ENCODE measurements around the gene ICA1L.
A peak's percentile ranks its signal among the peaks of the same experiment; 100 is the strongest.

Gene ICA1L

GRCh38 chr2:202778217-202778616 lies 93.3 kb downstream of the ICA1L start:
- H3K27me3 Mint-ChIP-seq (ENCODE audit: low read depth), result no peaks in the 10 kb centered on the region
- no peaks in the 10 kb centered on the region for H3K9me3 Mint-ChIP-seq
- H3K36me3 Mint-ChIP-seq (ENCODE audit: low read depth), result peaks cover 7% of the 10 kb centered on the region

DNA sequence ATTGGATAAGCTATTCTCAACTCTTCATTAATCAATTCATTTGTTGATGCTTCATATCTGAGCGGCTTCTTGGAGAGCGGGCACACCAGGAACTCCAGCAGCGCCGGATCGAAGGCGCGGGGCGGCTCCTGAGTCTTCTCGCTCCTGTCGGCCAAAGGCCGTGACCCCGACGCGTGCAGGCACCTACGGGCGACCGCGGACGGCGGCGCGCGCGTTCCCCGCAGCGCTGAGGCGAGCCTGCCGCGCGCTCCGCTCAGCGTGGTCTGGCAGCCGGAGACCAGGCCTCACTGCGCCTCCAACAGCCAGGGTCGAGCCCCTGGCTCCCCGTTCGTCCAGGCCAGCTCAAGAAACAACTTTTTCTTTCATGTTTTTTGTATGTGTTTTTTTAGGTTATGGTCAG lies 97.5 kb downstream of the ICA1L start:
- H3K27me3 Mint-ChIP-seq (ENCODE audit: low read depth), result no peaks in the 10 kb centered on the region

More at GRCh38 chr2:202778217-202778616, 93.3 kb downstream of the ICA1L start:
- H3K4me3 Mint-ChIP-seq, result no peak overlapping the region
- H3K4me1 Mint-ChIP-seq (ENCODE audit: low read depth), result no peaks in the 10 kb centered on the region
- no peak overlapping the region for H3K27ac Mint-ChIP-seq

GRCh38 chr2:202773301-202773973 lies 98.1 kb downstream of the ICA1L start:
- Mint-ChIP-seq H3K9me3 (no peaks in the 10 kb centered on the region), H3K4me1 (ENCODE audit: low read depth) (no peaks in the 10 kb centered on the region), H3K4me3 (no peak overlapping the region), H3K27ac (no peak overlapping the region), H3K27me3 (ENCODE audit: low read depth) (no peaks in the 10 kb centered on the region), H3K36me3 (ENCODE audit: low read depth) (peaks cover 9% of the 10 kb centered on the region)

More for the DNA sequence above, 97.5 kb downstream of the ICA1L start:
- no peaks in the 10 kb centered on the region for H3K9me3 Mint-ChIP-seq
- no peak overlapping the region for H3K27ac Mint-ChIP-seq
- no peak overlapping the region for H3K4me3 Mint-ChIP-seq
- H3K36me3 Mint-ChIP-seq (ENCODE audit: low read depth), result peaks cover 9% of the 10 kb centered on the region
- H3K4me1 Mint-ChIP-seq (ENCODE audit: low read depth), result no peaks in the 10 kb centered on the region

GRCh38 chr2:202771741-202772460 lies 99.7 kb downstream of the ICA1L start:
- Mint-ChIP-seq H3K27ac (no peak overlapping the region), H3K36me3 (ENCODE audit: low read depth) (peaks cover 9% of the 10 kb centered on the region), H3K27me3 (ENCODE audit: low read depth) (no peaks in the 10 kb centered on the region), H3K9me3 (no peaks in the 10 kb centered on the region), H3K4me1 (ENCODE audit: low read depth) (no peaks in the 10 kb centered on the region), H3K4me3 (no peak overlapping the region)

- H3K9me3 Mint-ChIP-seq, result no peaks in the 10 kb centered on the region
- H3K27me3 Mint-ChIP-seq (ENCODE audit: low read depth), result no peaks in the 10 kb centered on the region
- H3K4me1 Mint-ChIP-seq (ENCODE audit: low read depth), result no peaks in the 10 kb centered on the region
- no peak overlapping the region for H3K27ac Mint-ChIP-seq
- no peak overlapping the region for H3K4me3 Mint-ChIP-seq
- H3K36me3 Mint-ChIP-seq (ENCODE audit: low read depth), result peaks cover 11% of the 10 kb centered on the region
Measured at GRCh38 chr2:202771336-202771735, 100.2 kb downstream of the ICA1L start.

DNA sequence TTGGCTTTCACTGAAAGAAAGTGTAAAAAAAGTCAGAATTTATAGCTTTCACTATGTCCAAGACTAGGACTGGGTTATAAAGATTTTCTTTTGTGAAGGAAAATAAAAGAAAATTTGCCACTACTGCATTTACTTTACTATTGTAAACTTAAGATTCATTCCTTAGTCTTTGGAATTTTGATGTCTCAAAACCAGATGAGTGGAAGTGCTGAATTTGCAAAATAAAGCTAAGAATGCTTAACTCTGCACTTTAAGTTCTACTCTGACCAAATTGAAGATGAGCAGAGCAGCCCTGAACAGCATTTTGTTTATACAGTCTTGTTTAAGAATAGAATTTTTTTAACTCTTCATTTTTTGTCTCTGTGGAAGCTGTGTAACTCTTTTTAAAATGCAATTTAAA lies 102.4 kb downstream of the ICA1L start:
- Mint-ChIP-seq H3K9me3 (no peaks in the 10 kb centered on the region), H3K27ac (no peak overlapping the region), H3K36me3 (ENCODE audit: low read depth) (peaks cover 12% of the 10 kb centered on the region), H3K27me3 (ENCODE audit: low read depth) (no peaks in the 10 kb centered on the region), H3K4me3 (no peak overlapping the region), H3K4me1 (ENCODE audit: low read depth) (no peaks in the 10 kb centered on the region)

DNA sequence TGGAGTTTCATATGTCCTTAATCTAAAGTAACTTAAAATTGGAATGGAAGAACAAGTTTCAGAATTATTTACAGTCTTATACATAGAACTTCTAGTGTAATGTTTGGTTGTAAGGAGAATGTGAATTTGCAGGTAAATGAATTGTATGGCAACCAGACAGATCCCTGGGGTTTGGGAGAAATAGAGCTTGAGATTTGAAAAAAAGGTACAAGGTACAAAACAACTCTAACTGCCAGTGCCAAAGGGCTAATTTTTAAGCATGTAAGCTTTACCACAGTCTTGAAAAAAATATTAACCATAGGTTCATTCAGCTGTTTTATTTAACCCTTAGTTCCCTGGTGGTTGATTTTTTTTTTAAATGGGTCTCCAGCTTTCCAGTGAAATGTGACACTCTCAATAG lies 103.3 kb downstream of the ICA1L start:
- H3K4me3 Mint-ChIP-seq, result no peak overlapping the region
- H3K4me1 Mint-ChIP-seq (ENCODE audit: low read depth), result peaks cover 4% of the 10 kb centered on the region
- H3K27ac Mint-ChIP-seq, result no peak overlapping the region
- no peaks in the 10 kb centered on the region for H3K9me3 Mint-ChIP-seq
- no peaks in the 10 kb centered on the region for H3K27me3 Mint-ChIP-seq (ENCODE audit: low read depth)
- H3K36me3 Mint-ChIP-seq (ENCODE audit: low read depth), result peaks cover 12% of the 10 kb centered on the region

DNA sequence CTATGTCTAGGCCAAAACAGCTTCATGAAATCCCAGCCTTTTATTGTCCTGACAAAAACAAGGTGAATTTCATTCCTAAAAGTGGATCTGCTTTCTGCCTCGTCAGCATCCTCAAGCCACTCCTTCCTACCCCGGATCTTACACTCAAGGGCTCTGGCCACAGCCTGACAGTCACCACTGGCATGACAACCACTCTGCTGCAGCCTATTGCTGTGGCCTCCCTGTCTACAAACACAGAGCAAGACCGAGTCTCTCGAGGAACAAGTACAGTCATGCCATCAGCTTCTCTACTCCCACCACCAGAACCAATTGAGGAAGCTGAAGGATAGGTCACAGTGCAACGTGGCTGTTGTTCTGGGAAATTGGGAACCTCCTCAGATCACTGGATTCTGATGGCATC lies 106.1 kb downstream of the ICA1L start:
- Mint-ChIP-seq H3K27ac (no peak overlapping the region), H3K4me1 (ENCODE audit: low read depth) (peaks cover 20% of the 10 kb centered on the region), H3K4me3 (no peak overlapping the region), H3K27me3 (ENCODE audit: low read depth) (no peaks in the 10 kb centered on the region), H3K36me3 (ENCODE audit: low read depth) (peaks cover 18% of the 10 kb centered on the region), H3K9me3 (no peaks in the 10 kb centered on the region)

DNA sequence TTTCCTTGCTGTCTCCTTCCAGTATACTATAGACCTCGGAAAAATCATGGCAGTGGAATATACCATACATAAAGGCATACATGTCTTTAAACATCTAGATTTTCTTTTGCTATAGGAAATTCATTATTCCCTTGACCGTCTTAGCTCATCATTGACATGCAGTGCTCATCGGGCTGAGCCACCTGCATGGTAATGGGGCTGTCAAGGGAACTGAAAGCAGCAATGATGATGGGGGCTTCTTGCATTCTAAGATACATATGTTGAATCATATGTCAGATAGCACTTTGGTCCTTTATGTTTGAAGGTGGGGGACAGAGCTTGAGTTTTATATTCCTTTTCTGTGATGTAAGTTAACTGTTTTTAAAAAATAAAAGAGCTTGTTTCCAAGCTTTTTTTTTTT lies 106.6 kb downstream of the ICA1L start:
- no peaks in the 10 kb centered on the region for H3K9me3 Mint-ChIP-seq
- H3K4me1 Mint-ChIP-seq (ENCODE audit: low read depth), result peaks cover 20% of the 10 kb centered on the region
- H3K27ac Mint-ChIP-seq, result no peak overlapping the region
- no peaks in the 10 kb centered on the region for H3K27me3 Mint-ChIP-seq (ENCODE audit: low read depth)
- no peak overlapping the region for H3K4me3 Mint-ChIP-seq
- H3K36me3 Mint-ChIP-seq (ENCODE audit: low read depth), result peaks cover 20% of the 10 kb centered on the region

GRCh38 chr2:202763916-202764315 lies 107.7 kb downstream of the ICA1L start:
- Mint-ChIP-seq H3K9me3 (no peaks in the 10 kb centered on the region), H3K4me3 (no peak overlapping the region), H3K4me1 (ENCODE audit: low read depth) (peaks cover 20% of the 10 kb centered on the region), H3K27ac (no peak overlapping the region), H3K27me3 (ENCODE audit: low read depth) (no peaks in the 10 kb centered on the region), H3K36me3 (ENCODE audit: low read depth) (peaks cover 18% of the 10 kb centered on the region)

DNA sequence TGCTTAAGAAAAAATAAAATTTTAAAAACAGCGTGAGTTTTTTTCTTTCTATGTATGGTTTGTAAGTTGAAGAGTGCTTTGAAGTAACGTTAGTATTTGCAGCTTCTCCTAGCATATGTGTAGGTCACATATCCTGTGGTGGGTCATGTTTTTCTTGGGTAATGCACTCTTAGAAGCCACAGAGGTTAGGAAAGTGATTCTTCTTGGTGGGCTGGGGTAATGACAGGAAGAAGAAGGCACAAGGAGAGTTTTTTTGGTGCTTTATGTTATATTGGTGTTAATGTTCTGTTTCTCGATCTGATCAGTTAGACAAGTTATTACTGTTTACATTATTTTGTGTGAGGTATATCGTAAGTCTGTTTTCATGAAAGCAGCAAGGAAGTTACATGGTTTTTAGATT lies 109.0 kb downstream of the ICA1L start:
- peaks cover 20% of the 10 kb centered on the region for H3K4me1 Mint-ChIP-seq (ENCODE audit: low read depth)

GRCh38 chr2:202760848-202761247 lies 110.7 kb downstream of the ICA1L start:
- no peak overlapping the region for H3K4me3 Mint-ChIP-seq
- H3K4me1 Mint-ChIP-seq (ENCODE audit: low read depth), result peaks cover 20% of the 10 kb centered on the region
- no peaks in the 10 kb centered on the region for H3K27me3 Mint-ChIP-seq (ENCODE audit: low read depth)
- H3K27ac Mint-ChIP-seq, result no peak overlapping the region
- H3K36me3 Mint-ChIP-seq (ENCODE audit: low read depth), result peaks cover 16% of the 10 kb centered on the region
- H3K9me3 Mint-ChIP-seq, result no peaks in the 10 kb centered on the region

More for the DNA sequence above, 109.0 kb downstream of the ICA1L start:
- no peaks in the 10 kb centered on the region for H3K9me3 Mint-ChIP-seq
- peaks cover 20% of the 10 kb centered on the region for H3K36me3 Mint-ChIP-seq (ENCODE audit: low read depth)
- peak overlapping the region; percentile 42 for H3K27ac Mint-ChIP-seq
- no peaks in the 10 kb centered on the region for H3K27me3 Mint-ChIP-seq (ENCODE audit: low read depth)
- peak overlapping the region; percentile 33 for H3K4me3 Mint-ChIP-seq

GRCh38 chr2:202758604-202759003 lies 113.0 kb downstream of the ICA1L start:
- Mint-ChIP-seq H3K4me3 (no peak overlapping the region), H3K9me3 (peaks cover 5% of the 10 kb centered on the region), H3K4me1 (ENCODE audit: low read depth) (peaks cover 17% of the 10 kb centered on the region), H3K27me3 (ENCODE audit: low read depth) (no peaks in the 10 kb centered on the region), H3K36me3 (ENCODE audit: low read depth) (peaks cover 11% of the 10 kb centered on the region), H3K27ac (no peak overlapping the region)

- Mint-ChIP-seq H3K27ac (no peak overlapping the region), H3K4me1 (ENCODE audit: low read depth) (peaks cover 14% of the 10 kb centered on the region)
Measured at GRCh38 chr2:202758128-202758527, 113.4 kb downstream of the ICA1L start.

DNA sequence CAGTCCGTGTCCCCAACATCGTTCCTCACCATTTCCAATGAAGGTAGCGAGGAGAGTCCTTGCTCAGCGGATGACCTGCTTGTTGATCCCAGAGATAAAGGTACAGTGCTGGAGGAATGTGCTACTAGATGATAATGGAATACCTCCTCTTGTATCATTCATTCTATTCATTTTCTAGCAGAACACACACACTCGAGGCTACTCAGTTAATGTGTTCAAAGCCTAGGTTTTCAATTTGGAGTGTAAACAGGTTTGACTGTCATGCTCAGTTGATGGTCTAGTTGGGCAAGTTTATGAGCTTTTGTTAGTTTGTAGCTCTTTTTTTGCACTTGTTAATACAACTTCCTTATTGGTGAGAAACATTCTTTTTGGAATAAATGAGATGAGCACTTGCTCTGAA lies 114.2 kb downstream of the ICA1L start:
- Mint-ChIP-seq H3K4me3 (no peak overlapping the region), H3K36me3 (ENCODE audit: low read depth) (peaks cover 7% of the 10 kb centered on the region), H3K9me3 (peaks cover 5% of the 10 kb centered on the region), H3K4me1 (ENCODE audit: low read depth) (peaks cover 8% of the 10 kb centered on the region), H3K27me3 (ENCODE audit: low read depth) (no peaks in the 10 kb centered on the region), H3K27ac (no peak overlapping the region)

More at GRCh38 chr2:202758128-202758527, 113.4 kb downstream of the ICA1L start:
- no peaks in the 10 kb centered on the region for H3K27me3 Mint-ChIP-seq (ENCODE audit: low read depth)
- H3K36me3 Mint-ChIP-seq (ENCODE audit: low read depth), result peaks cover 11% of the 10 kb centered on the region
- H3K4me3 Mint-ChIP-seq, result no peak overlapping the region
- H3K9me3 Mint-ChIP-seq, result peaks cover 5% of the 10 kb centered on the region
